Left renal cortex interstitium (tissue), 4 donors: ENCODE measurements around the gene GNRH2. TPM values are rescaled to one million over a fixed set of nuclear protein-coding genes. Genes with fewer than 3 reads are reported as not detected.
"Not testable (repeated sequence)": the region's sequence is repeated elsewhere in the genome, so short reads cannot be mapped to it uniquely, and the experiment has no call there.

Source experiments
- DNase-seq, 4 donors: peaks; one replicate each; pipeline ENCODE4 v3.0.0-alpha.2; 2013; ENCODE audit warnings: low read depth in 4 of 4, low spot score in 2 of 4, missing footprints in 1 of 4
- polyA plus RNA-seq, 4 donors: library from polyadenylated mRNA; unstranded; fragments of 120-200 nt; gene quantifications; one replicate each; pipeline ENCODE4 v1.2.1, GENCODE V29; 2013; ENCODE audit not compliant: insufficient read length in 4 of 4

GNRH2 gene
- polyA plus RNA-seq, 4 donors = 0.40 to 0.62 (median 0.58) TPM; not detected in 1

GRCh38 chr20:3041854-3042409 is 1.5 kb upstream of the GNRH2 start:
- peak in 3 of 4 donors; percentile 18 to 50 (median 35) for DNase-seq

- DNase-seq = peak in 2 of 4 donors; percentile 1 to 18
These were observed 797 bp upstream of the GNRH2 start for GRCh38 chr20:3042625-3043024.

GRCh38 chr20:3044336-3044965 is 1.0 kb downstream of the GNRH2 start:
- DNase-seq = no peak

- no peak for DNase-seq
These were observed 1.8 kb downstream of the GNRH2 start for GRCh38 chr20:3045042-3045815.

DNA sequence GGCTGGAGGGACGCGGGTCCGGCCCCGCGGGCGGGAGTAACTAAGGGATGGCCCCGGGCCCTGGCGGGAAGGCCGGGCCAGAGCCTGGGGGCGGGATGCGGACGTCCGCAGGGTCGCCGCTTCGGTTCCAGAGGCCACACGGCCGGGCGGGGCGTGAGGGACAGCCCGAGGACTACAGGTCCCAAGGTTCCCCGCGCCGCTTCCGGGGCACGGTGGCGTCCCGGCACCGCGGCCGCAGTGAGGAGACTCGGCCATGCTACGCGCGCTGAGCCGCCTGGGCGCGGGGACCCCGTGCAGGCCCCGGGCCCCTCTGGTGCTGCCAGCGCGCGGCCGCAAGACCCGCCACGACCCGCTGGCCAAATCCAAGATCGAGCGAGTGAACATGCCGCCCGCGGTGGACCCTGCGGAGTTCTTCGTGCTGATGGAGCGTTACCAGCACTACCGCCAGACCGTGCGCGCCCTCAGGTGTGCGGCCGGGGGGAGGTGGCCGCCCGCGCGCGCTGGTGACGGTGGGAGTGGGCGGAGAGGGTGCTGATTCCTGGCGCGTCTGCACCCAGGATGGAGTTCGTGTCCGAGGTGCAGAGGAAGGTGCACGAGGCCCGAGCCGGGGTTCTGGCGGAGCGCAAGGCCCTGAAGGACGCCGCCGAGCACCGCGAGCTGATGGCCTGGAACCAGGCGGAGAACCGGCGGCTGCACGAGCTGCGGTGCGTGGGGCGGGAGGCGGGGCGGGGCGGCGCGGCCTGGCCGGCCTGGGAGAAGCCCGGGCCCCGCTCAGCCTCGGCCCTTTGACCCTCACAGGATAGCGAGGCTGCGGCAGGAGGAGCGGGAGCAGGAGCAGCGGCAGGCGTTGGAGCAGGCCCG is 2.6 kb downstream of the GNRH2 start, which contains the start of gene MRPS26:
TSS of gene MRPS26 (plus strand) at position 237 of the 861 bp plus-strand sequence. CDS start at position 254, 17 bp downstream.
- DNase-seq = peak; percentile 76 to 85 (median 80)

DNA sequence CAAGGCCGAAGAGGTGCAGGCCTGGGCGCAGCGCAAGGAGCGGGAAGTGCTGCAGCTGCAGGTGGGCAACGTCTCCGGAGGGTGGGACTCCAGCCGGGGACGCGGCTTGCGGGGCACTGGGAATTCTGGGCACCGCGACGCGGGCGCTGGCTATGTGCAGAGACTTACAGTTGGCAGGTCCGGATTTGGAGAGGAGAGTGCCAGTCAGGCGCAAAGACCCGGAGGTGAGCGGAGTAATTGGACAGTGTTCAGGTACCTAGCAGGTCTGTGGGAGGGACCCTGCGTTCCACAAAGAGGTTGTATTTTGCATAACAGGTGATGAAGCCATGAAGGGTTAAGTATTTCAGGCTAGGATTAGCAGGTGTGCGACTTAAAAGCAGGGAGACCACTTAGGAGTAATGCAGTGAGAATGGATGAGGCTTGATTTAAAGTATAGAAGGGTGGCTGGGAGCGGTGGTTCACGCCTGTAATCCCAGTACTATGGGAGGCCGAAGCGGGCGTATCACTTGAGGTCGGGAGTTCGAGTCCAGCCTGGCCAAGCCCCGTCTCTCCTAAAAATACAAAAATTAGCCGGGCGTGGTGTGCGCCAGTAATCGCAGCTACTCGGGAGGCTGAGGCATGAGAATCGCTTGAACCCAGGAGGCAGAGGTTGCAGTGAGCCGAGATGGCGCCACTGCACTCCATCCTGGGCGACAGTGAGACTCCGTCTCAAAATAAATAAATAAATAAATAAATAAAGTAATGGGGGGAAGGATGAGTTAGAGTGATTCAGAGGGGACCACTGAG is 3.4 kb downstream of the GNRH2 start:
- peak in 1 of 4 donors; percentile 6 for DNase-seq

DNA sequence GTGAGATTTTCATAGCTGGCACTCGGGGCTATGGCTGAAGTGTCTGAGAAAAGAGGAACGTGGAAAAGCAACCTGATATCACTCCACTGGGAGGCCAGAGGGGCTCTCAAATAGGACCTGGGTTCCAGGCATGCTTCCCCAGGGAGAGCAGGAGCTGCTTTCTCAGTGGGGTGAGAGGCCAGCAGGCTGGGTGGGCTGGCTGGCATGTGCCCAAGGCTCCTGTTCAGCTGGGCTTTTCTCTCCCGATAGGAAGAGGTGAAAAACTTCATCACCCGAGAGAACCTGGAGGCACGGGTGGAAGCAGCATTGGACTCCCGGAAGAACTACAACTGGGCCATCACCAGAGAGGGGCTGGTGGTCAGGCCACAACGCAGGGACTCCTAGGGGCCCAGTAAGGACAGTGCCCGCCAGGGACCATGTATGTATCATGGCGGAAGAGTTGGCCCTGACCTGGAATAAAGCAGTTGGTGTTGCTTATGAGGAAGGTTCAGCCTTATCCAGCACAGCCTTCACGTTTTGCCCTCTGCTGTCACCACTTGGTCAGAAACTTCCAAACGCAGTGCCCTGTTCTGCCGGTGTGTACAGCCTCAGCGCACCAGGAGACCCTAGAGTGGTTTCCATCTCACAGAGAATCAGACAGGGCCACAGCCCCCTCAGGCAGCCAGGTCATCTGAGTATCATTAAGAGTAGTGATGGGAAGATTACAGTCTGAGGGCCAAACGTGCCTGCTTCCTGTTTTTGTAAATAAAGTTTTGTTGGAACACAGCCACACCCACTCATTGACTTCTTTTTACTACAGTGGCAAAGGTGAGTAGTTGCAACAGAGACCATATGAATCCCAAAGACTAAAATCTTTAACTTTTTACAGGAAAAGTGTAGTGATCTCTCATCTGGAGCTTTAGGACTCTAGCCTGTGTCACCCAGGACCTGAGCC is 4.3 kb downstream of the GNRH2 start:
- no peak for DNase-seq

DNA sequence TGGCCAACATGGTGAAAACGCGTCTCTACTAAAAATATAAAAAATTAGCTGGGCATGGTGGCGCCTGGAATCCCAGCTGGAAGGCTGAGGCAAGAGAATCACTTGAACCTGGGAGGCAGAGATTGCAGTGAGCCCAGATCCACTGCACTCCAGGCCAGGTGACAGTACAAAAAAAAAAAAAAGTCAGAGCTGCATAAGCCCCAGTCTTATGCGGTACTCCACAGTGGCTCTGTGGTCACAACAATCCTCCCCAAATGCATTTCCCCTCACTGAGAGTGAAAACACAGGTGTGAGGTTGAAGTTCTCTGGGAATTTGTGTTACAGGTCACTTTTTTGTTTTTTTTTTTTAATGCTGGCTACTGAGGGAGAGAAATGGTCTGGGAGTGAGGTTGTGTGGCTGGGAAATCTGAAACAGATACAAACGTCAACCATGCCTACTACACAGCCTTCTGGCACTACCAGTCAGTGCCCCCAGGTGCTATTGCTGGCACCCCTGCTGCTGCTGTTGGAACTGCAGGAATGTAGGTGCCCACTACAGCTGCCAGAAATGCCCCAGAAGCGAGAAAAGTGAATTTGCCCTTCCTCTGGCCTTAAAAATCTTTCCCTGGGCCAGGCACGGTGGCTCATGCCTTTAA is 8.1 kb downstream of the GNRH2 start:
- no peak for DNase-seq

GRCh38 chr20:3059489-3059888 is 16.1 kb downstream of the GNRH2 start:
- no peak for DNase-seq

DNA sequence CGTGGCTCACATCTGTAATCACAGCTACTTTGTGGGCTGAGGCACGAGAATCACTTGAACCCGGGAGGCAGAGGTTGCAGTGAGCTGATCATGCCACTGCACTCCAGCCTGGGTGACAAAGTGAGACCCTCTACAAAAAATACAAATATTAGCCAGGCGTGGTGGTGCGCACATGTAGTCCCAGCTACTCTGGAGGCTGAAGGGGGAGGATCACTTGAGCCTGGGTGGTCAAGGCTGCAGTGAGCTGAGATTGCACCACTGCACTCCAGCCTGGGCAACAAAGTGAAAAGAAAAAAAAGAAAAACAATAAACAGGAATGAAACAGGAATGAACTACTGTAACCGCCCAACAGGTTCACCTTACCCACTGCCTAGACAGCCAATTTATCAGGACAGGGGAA is 20.7 kb downstream of the GNRH2 start:
- DNase-seq = not testable (repeated sequence)

- no peak for DNase-seq
These were observed 24.0 kb downstream of the GNRH2 start for GRCh38 chr20:3067139-3068014.

GRCh38 chr20:3068075-3068474 is 24.7 kb downstream of the GNRH2 start:
- no peak for DNase-seq

- DNase-seq = no peak
These were observed 25.8 kb downstream of the GNRH2 start for GRCh38 chr20:3068986-3069900.

GRCh38 chr20:3070725-3071124 is 27.3 kb downstream of the GNRH2 start:
- DNase-seq = no peak

GRCh38 chr20:3071266-3071609 is 27.8 kb downstream of the GNRH2 start:
- no peak for DNase-seq
